Endothelial cell of umbilical vein (primary cell): ENCODE measurements around the gene BRAT1.

Experiments used
- EZH2 ChIP-seq: IDR thresholded peaks from 2 replicates; pipeline ENCODE4 v1.6.1; 2012; ENCODE audit warnings: borderline replicate concordance, low read depth, mild to moderate bottlenecking, moderate library complexity, low read length, inconsistent platforms; ENCODE audit not compliant: severe bottlenecking
- FOS ChIP-seq: IDR thresholded peaks from 2 replicates; pipeline ENCODE4 v1.6.1; 2011; ENCODE audit warnings: mild to moderate bottlenecking, low read length, moderate library complexity, borderline replicate concordance; ENCODE audit not compliant: insufficient read depth
- GATA2 ChIP-seq: IDR thresholded peaks from 2 replicates; pipeline ENCODE4 v1.7.0; 2011; ENCODE audit warnings: low read depth, mild to moderate bottlenecking, moderate library complexity, mixed read lengths, low read length; ENCODE audit not compliant: insufficient read length, insufficient read depth
- POLR2A ChIP-seq: IDR thresholded peaks from 2 replicates; pipeline ENCODE4 v1.6.1; 2012; ENCODE audit warnings: low read depth, mild to moderate bottlenecking, control low read depth, low read length
- TF ChIP-seq, protein P1 (sequence below), 2 donors: IDR thresholded peaks; 1 replicate in 1 of 2; 2 replicates in 1 of 2; pipeline ENCODE4 v1.5.1; 2011; ENCODE audit warnings: low read length in 2 of 2, mild to moderate bottlenecking in 2 of 2, moderate library complexity in 2 of 2, control low read depth in 1 of 2, inconsistent platforms in 1 of 2, low read depth in 1 of 2; ENCODE audit not compliant: insufficient read depth in 1 of 2; ENCODE audit errors: extremely low read depth in 1 of 2

DNA sequence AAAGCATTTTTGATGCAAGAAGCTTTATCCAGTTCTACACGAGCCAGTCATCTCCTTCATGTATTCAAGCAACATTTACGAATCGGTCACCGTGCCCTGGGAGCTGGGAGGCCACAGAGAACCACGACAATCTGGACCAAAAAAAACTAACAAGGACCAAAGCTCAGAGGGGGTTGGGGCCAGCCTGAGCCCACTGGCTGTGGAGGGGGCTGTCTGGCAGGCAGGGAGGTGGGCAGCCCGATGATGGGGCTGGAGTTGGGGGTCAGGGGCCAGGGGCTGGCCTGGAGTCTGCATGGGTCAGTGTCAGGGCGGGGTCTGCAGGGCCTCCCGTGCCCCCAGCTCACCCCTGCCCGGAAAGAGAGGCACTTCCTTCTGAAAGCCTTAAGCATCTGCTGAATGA is 66.6 kb downstream of the BRAT1 start:
- TF ChIP-seq, protein P1, sequence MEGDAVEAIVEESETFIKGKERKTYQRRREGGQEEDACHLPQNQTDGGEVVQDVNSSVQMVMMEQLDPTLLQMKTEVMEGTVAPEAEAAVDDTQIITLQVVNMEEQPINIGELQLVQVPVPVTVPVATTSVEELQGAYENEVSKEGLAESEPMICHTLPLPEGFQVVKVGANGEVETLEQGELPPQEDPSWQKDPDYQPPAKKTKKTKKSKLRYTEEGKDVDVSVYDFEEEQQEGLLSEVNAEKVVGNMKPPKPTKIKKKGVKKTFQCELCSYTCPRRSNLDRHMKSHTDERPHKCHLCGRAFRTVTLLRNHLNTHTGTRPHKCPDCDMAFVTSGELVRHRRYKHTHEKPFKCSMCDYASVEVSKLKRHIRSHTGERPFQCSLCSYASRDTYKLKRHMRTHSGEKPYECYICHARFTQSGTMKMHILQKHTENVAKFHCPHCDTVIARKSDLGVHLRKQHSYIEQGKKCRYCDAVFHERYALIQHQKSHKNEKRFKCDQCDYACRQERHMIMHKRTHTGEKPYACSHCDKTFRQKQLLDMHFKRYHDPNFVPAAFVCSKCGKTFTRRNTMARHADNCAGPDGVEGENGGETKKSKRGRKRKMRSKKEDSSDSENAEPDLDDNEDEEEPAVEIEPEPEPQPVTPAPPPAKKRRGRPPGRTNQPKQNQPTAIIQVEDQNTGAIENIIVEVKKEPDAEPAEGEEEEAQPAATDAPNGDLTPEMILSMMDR (IDR thresholded peaks at IDR 0.05; ENCODE audit: extremely low read depth in 1 of 2, insufficient read depth in 1 of 2, low read depth in 1 of 2, low read length in 2 of 2): no peak
- TF ChIP-seq EZH2 (no peak), FOS (no peak), POLR2A (no peak), GATA2 (no peak)
